CD4-positive, alpha-beta T cell treated with Interferon alpha-2 for 1 hour (primary cell): Measurements from ENCODE around the gene APCDD1.
"Not testable (repeated sequence)": the region's sequence is repeated elsewhere in the genome, so short reads cannot be mapped to it uniquely, and the experiment has no call there.

ENCODE experiments used
- DNase-seq, 2 donors: peaks; one replicate each; pipeline ENCODE4 v3.0.0-alpha.2; 2020 to 2022

Gene APCDD1

DNA sequence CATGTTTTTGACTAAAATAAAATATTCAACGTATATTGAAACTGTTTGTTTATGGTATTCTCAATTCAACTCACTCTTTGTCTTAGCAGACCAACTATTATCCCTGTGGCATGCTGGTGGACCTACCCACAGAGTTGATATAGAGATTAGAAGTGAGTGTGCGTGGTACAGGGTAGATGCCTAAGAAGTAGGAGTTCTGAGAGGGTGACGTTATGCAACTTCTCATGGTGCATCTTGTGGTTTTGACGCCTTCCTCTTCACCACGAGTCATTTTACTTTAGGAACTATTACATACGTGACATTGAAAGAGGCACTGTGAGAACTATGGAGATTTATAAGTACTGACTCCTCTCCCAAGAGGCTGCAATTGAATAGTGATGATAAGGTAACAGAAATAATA, 44.8 kb downstream of the APCDD1 start:
- DNase-seq = no peak

DNA sequence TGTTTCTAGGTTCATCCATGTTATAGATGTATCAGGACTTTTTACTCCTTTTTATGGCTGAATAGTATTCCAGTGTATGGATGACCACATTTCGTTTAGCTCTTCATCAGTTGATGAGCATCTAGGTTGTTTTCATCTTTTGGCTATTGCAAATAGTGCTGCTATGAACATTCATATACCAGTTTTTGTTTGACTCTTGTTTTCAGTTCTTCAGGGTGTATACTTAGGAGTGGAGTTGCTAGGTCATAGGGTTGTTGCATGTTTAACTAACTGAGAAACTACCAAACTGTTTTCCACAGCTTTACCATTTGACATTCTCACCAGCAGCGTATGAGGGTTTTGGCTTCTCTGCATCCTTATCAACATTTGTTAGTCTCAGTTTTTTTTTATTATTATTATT, 45.6 kb downstream of the APCDD1 start:
- DNase-seq = no peak

DNA sequence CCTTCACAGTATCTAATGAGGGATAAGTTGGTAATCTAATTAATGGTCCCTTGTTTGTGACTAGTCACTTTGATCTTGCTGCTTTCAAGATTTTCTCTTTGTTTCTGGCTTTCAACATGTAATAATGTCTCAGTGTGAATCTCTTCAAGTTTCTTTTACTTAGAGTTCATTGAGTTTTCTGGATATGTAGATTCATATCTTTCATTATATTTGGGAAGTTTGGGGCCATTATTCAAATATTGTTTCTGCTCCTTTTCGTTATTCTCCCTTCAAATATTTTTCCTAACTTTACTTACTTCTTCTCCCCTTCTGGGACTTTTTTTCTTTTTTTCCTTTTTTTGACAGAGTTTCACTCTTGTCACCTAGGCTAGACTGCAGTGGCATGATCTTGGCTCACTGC, 50.3 kb downstream of the APCDD1 start:
- no peak for DNase-seq

DNA sequence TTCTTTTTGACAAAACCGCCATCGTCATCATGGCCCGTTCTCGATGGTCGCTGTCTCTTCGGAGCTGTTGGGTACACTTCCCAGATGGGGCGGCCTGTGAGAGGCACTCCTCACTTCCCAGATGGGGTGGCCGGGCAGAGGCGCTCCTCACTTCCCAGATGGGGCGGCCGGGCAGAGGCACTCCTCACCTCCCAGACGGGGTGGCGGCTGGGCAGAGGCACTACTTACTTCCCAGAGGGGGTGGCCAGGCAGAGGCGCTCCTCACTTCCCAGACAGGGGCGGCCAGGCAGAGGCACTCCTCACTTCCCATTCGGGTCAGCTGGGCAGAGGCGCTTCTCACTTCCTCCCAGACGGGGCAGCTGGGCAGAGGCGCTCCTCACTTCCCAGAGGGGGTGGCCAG, 51.5 kb downstream of the APCDD1 start:
- not testable (repeated sequence) for DNase-seq

DNA sequence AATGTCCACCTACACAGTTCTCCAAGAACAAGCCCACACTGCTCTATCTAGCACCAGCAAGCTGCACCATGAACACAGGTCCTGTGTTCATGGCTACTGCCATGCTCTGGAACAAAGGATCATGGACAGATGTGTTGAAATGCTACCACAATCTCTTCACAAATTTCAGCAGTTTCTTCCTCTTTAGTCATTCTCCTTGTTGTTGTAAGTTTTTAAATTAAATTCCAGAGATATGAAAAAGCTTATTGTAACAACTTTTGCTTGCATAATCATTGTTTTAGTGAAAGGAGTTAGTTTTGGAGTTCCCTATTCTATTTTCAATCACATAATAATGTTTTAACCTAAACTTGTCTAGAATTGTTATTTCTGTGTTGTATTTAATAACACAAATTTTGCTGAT, 54.2 kb downstream of the APCDD1 start:
- no peak for DNase-seq

DNA sequence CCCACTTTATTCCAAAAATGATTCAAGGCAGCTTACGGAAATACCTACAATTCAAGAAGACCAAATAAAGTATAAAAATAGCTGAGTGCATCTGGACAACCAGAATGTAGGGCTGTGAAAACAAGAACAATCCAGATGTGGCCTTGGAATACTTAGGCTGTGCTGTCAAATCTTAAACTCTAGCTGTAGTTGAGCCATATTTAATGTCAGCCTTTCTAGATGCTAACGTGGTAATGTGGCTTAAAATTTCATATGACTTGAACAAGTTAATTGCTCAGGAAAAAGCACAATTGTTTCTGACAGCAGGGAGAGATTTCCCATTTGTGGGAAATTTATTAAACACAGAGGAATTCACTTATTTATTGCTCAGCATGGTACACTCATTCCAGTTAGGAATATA, 56.8 kb downstream of the APCDD1 start:
- no peak for DNase-seq

DNA sequence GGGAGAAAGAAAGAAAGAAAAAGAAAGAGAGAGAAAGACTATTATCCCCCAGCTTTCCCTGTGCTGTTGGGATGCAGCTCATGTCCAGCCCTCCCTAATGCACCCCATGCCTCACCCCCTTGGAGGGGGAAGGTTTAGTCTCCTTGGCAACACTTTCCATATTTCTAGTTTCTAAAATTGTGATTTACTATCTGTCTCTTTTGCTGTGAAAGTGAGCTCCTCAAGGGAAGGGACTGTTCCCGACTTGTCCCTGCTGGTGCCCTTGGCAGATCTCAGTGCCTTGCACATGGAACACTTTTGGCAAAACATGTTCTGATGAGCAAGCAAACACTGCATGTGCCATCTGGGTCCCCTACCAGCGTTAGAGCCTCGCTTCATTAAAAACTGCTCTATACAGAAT, 59.6 kb downstream of the APCDD1 start:
- DNase-seq = no peak

DNA sequence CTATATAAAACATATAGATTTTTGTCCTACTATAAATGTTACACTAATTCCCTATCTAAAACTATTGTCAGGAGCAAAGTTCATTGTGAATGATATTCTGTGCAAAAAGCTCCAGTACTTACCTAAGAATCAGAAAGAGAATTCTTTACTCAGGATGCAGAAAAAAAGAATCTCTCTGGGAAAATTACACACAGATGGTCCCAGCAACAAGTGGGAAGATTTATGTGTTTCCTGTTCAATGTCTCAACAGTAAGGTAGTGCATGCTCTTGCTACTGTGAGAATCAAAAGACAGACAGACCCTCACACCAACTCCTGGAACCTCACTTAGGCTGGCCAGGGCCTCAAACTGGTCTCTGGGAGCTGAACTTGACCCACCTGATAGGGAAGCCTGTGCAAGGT, 60.2 kb downstream of the APCDD1 start:
- DNase-seq = no peak

DNA sequence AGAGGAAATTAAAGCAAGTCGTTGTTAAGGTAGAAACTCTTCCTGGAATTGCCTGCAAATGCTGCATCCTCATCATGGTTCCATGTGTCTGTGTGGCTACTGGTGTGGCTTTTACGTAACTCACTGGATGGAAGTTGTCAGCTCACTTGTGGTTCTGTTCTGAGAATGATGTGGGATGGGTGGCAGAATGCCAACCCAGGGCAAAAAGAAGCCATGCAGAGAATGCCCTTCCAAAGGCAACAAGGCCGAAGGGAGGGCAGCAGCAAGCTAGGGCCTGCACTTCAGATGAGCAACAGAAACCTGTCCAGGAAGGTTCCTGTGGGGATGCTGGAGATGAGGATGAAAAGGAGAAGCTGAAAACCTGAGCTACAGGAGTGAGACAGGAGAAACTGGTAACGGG, 61.0 kb downstream of the APCDD1 start:
- no peak for DNase-seq

DNA sequence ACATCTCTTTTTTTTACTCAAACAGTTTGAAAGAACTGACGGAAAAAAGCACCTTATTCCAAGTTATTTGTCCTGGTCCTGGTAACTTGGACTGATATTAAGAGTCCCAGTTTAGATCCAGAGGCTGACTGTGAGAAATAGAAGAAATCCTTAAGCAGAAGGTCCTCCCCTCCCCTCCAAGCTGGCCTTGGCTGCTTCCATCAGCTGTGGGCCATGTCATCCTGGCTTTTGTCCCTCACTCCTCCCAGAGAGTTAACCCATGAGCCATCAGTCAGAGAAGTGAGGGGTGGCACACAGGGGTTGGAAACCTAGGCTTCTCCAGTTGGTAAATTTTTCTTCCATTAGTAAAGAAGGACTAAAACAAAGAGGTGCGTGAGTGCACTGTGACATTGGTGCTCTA, 61.6 kb downstream of the APCDD1 start:
- no peak for DNase-seq

DNA sequence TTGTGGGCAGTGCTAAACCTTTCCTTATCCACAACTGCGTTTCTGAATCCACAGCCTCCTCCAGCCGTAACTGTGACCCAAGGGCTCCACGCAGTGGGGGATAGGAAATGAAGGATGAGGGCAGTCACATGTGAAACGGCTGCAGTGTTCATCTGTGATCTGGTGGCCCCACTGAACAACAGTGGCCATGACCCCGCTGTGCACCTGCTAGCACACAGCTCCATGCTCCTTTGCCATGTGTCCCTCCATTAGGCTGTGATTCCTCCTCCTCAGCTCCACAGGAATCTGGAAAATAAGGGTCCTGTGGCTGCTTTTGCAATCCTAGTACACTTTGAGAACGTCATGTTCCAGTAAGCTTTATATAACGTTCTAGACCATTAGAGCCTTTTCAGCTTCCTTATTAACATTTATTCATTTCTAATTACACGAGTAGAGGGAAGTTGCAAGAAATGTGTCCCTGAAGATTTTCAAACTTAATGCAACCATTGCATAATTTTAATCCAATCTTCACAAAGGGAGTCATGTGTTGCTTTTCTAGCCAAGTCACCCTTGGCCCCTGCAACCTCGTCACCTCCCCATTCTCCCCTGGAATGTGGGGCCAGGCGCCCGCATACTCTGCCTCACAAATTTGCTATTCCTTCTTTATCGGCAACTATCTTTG, 64.3 kb downstream of the APCDD1 start:
- no peak for DNase-seq

DNA sequence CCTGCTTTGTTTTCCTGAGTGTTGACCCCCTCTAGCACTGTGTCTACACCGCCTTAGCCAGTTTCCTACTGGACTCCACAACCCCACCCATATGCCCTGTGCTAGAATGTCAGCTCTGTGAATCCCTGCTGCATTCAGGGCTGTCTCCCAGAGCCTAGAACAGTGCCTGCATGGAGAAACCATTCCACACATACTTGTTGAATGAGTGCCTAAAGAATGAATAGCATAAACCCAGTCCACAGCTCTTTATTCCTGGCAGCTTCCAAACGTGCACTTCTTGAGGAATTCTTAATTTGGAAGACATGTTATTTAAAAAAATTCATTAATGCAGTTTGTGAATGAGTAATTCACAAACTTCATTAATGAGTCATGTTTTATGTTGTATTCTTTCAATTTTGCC, 64.9 kb downstream of the APCDD1 start:
- DNase-seq = no peak

DNA sequence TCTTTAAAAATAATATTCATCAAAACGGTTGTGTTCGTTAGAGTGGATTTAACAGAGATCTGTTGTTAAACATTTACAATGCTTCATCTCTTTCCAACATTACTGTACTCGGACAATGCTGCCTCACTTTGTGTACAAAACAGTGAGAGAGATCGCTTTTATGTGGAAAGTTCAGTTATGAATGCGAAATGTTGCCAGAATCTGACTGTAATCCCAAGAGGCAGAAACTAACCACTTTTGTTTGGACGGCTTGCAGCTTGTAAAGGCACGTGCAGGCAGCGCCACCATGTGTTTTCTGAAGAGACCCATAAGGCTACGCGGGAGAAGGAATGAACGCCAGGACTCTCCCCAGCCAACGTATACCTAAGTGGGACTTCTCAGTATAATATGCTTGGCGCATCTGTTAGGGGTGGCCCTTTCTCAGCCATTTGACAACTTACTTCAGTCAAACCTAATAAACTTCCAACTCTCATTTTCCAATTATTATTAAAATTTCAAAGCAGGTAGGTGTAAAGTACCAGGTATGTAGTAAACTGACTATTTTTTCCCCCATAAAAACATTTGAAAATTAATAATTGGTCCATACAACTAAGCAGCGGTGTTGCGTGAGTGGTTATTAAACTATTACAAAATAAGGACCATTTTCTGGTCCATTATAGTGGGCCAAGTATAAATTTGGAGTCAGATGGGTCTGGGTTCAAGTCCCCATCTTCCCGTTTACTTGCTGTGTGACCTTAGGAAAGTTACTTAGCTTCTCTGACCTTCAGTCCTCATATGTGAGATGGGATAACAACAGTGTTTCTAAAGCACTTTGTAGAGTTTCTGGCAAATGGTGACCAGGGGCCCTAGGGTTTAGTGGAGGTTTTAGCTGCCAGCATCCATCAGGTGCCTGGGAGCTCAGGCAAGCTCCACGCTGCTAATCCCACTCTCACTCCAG, 65.8 kb downstream of the APCDD1 start:
- peak; percentile 66 to 68 for DNase-seq

DNA sequence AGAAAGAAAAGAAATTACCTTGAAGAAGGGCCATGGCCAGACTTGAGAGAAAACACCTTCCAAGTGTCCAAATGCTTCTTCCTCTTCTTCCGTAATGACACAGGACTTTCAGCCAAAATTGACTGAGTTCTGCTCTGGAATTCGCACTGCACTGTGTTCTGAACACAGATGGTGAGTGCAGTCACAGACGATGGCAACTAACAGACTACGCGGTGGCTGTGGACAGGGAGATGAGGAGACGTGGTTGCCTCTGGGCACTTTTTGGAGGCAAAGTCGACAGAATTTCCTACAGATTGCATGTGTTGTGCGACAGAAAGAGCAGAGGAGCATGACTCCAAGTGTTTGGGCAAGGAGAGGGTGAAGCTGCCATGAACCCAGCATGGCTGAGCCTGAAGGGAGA, 67.1 kb downstream of the APCDD1 start:
- no peak for DNase-seq

DNA sequence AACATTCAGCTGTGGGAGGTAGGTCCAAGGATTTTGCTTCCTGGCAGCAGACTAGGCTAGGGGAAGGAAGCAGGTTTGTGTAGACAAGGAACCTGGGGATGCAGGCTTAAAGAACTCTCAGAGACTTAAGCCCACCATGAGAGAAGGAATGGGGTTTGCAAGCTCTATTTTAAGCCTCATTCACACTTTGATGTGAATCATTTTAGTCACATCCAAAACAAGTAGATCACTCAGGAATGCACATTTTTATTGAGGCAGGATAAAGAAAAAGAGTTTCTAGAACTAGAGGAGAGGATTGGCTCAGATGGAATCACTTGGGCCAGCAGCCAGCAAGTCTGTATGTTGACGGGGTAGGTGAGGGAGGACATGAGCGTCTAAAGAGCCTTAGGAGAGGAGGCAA, 68.1 kb downstream of the APCDD1 start:
- DNase-seq = no peak

DNA sequence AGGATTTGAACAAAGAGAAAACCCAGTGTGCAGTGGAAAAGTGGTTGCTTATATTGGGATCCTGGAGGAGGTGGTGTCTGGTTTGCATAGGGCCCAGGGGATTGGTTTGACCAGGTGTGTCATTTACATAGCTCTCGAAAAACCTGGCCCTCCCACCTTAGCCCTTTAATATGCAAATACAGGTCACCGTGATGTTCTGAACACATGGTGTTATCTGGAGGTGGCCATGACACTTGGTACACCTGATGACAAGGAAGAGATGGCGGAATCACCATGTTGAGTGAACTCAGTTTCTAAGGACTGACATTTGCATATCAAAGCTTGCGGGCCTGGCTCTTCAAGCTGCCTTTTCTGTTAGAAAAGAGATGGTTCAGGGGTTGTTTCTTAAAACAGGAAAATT, 69.1 kb downstream of the APCDD1 start:
- no peak for DNase-seq

DNA sequence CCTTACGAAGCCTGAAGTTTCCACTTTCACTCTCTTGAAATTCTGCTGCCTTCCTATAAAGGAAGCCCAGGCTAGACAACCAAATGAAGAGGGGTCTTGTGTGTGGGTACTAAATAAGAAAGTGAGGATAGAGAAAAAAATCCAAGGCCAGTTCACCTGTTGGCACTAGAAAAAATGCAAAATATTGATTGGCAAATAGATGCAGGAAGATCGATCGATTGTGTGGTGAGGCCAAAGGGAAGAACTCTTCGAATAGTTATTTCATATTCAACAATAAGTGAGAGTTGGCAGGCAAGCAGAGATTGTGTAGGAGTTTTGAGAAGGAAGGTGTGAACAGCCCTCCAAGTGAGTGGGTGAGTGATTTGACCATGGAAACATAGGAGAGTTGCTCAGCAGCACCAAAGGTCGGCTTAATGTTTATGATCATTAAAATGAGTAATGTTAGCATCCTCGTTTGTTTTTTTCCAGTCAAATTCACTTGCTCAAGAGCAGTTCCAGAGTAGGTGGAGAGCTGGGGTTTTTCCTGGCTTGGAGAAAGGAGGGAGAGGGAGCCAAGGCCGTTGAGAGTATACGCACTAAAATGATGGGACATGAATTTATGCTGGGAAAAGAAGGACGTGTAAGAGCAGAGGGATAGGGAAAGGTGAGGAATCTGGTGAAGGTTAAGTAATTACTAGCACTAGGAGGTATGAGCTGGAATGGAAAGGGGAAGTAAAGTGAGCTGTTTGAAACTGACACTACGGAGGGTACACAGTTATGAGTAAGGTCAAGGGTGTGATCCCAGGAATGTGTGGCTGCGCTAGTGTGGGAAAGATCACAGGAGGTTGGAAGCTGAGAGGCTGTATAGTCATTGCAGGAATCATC, 70.3 kb downstream of the APCDD1 start:
- DNase-seq = no peak

DNA sequence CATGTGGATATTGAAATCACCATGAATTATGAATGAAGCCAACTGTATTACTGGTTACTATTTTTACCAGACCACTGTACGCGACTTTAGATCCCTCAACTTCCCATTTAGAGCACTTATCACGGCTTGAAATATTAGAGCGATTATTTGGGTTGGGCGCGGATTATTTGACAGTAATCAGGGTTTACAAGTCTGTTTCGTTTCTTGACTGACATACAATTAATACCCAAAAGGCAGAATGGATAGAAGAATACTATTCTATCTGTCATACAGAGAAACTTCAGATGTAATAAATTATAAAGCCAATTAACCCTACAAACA, 70.9 kb downstream of the APCDD1 start:
- no peak for DNase-seq

DNA sequence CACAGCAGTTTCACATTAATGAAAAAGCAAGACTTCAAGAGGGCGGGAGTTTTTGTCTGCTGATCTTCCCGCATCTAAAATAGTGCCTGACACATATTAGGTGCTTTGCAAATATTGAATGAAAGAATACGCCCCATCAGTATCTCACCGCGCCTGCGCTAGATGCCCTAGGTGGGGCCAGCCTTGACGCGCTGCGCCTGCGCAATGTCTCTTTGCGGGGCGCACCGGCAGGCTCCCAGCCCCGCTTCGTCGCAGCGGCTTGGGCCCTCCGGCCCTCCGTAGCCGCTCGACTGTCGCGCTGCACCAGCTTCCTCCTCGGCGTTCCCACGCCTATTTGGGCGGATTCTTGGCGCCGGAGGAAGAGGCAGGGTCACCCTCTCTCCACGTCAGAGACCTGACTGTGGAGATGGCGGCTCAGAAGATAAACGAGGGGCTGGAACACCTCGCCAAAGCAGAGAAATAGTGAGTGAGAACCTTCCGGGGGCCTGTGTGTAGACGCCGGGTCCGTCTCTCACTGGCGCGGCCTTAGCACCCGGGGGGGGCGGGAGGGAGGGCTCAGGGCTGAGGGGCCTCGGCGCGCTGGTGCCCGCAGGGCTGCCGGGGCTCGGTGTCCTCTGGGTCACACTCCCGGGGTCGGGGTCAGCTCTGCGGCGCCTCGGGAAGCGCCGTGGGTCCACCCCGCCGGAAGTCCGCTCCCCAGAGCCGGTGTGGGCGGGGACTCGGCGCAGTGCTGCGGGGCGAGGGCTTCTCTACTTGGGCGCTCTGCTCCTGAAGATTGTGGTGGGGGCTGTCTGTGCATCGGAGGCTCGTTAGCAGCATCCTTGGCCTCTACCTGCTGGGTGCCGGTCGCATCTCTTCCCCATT, 71.5 kb downstream of the APCDD1 start, which contains the start of gene NAPG:
Gene NAPG, plus strand, starts transcription at position 331 of the 864 bp plus-strand sequence. Its CDS starts 76 bp downstream, at position 407.
- DNase-seq = peak; percentile 93 to 95

DNA sequence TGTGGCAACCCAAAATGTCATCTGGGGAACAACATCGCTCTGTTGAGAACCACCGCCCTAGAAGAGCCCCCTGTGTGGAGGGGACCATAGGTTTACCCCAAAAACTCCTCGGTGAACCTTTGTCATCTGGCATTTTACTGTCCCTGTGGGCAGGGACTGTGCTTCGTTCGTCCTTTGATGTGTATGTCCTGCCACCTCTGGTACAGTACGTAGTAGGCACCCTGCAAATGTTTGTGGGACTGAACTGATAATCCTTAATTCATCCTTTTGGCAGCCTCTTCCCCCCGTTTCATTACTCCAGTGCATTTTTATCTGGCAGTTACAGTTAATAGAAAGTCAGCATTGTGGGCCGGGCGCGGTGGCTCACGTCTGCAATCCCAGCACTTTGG, 72.1 kb downstream of the APCDD1 start:
- no peak for DNase-seq

DNA sequence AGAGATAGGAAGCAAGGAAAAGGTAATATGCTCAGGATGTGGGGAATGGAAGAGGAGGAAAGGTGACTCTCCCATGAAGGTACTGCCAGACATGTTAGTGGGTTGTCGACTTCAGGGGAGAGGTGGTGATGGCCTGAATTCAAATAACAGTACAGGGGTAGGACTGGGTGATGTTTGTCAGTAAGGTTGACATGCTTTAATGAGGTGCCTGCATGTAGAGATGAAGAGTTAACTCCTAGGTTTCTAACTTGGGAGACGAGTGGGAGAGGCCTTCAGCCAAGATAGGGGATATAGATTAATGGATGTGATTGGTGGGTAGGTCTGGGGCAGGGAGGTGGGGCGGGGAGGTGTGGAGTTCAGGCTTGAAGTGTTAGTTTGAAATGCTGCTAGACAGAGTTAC, 74.0 kb downstream of the APCDD1 start:
- no peak for DNase-seq

DNA sequence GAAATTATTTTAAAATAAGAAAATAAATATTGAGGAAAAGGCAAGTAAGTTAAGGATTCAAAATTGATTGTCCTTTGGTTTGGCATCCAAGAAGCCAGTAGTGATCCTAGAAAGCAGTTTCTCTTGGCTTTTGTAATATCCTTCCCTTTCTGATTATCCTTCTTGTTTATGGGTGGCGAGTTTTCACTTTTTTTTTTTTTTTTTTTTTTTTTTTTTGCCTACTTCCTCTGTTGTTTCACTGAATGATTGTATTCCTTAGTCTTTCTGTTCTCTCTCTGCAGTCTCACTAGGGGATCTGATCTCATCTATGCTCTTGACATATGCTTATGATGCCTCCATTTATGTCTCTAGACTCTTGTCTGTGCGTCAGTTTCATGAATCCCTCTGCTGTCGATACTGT, 75.6 kb downstream of the APCDD1 start:
- DNase-seq = no peak

DNA sequence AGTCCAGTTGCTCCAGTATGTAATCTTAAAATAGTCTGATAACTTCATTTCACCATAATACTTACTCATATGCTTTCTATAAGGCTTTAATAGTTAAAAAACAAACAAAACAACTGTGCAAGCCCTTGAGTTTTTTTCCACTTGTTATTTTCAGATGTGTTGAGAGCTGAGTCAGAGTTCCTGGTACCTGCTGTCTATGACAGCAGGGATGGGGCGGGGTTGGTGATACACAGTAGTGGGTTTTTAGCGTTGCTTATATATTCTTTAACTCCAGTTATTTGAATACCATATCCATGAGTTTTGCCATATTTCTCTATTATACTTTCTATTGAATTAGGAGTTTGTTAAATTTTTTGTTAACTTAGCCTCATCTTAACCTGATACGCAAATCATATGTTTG, 76.4 kb downstream of the APCDD1 start:
- DNase-seq = no peak
